Esophagus squamous epithelium (tissue), 5 donors: Measurements from ENCODE around the gene ECSIT. TPM values are rescaled to one million over a fixed set of nuclear protein-coding genes. Genes with fewer than 3 reads are reported as not detected.
"Not testable (repeated sequence)": the region's sequence is repeated elsewhere in the genome, so short reads cannot be mapped to it uniquely, and the experiment has no call there.

Experiments used
- DNase-seq: peaks from one replicate; lab custom pipeline; 2025; lab: John Stamatoyannopoulos, UW
- H3K27ac ChIP-seq, 4 donors: fragments of 200-600 bp; sonication (generic); one replicate each; pipeline ENCODE4 v1.5.1; 2016 to 2019; ENCODE audit warnings: mild to moderate bottlenecking in 1 of 4
- H3K27me3 ChIP-seq, 4 donors: fragments of 200-600 bp; sonication (generic); 1 replicate in 3 of 4; 2 replicates in 1 of 4; pipeline versions ENCODE4 v1.5.1 to v1.6.0; 2017 to 2021; ENCODE audit warnings: antibody characterized with exemption in 1 of 4
- H3K36me3 ChIP-seq, 3 donors: fragments of 200-600 bp; sonication (generic); one replicate each; pipeline ENCODE4 v1.5.1; 2016 to 2019
- H3K4me1 ChIP-seq, 3 donors: fragments of 200-600 bp; sonication (generic); one replicate each; pipeline ENCODE4 v1.5.1; 2017 to 2019
- H3K4me3 ChIP-seq, 4 donors: fragments of 200-600 bp; sonication (generic); 1 replicate in 3 of 4; 2 replicates in 1 of 4; pipeline ENCODE4 v1.5.1; 2016 to 2019; ENCODE audit warnings: mild to moderate bottlenecking in 2 of 4, moderate library complexity in 1 of 4
- H3K9me3 ChIP-seq, 3 donors: fragments of 200-600 bp; sonication (generic); one replicate each; pipeline ENCODE4 v1.5.1; 2016 to 2019
- CTCF ChIP-seq, 6 experiments: fragments of 450-650 bp in 4 of 6; fragments of 200-600 bp in 2 of 6; sonication (generic) in 2 of 6; IDR thresholded peaks; one replicate each; pipeline ENCODE4 v1.5.1; 2016 to 2019; ENCODE audit warnings: antibody characterized with exemption in 6 of 6, mild to moderate bottlenecking in 4 of 6, moderate library complexity in 4 of 6
- POLR2A ChIP-seq, 4 donors: fragments of 450-650 bp; IDR thresholded peaks; one replicate each; pipeline ENCODE4 v1.6.1; 2017; ENCODE audit warnings: antibody characterized with exemption in 4 of 4, mild to moderate bottlenecking in 4 of 4, moderate library complexity in 3 of 4
- WGBS, 2 donors: methylation state at CpG; one replicate each; pipeline ENCODE4 v1.1.5; 2018; 5-methylcytosine and 5-hydroxymethylcytosine counted together
- intact Hi-C: fragments of 100-400 bp; cut with DNase I; formaldehyde crosslinking; loops from one replicate; pipeline ENCODE4 v1.15.0; 2022
- total RNA-seq, 4 donors: library from RNA; depleted of rRNA; stranded (reverse); fragments of >200 nt; gene quantifications; one replicate each; pipeline ENCODE4 v1.1.0, GENCODE V29; 2016
- donor health status: DM: yes; HTN: yes; CAD: no.

Gene ECSIT
- total RNA-seq, 4 donors from 2014 or later: 41.4 to 47.1 (median 43.1) TPM

GRCh38 chr19:11570039-11570462 lies 41.1 kb upstream of the ECSIT start:
- H3K36me3 ChIP-seq: peaks cover 0 to 5% (median 1%) of the 10 kb centered on the region in 3 donors
- DNase-seq: no peak
- intact Hi-C loops: no loop called here
- no peaks in the 10 kb centered on the region for H3K4me1 ChIP-seq
- H3K9me3 ChIP-seq: no peaks in the 10 kb centered on the region
- H3K27ac ChIP-seq: no peak overlapping the region
- WGBS, 2 donors: 28 to 42% methylated on average over 2 to 4 of the region's 5 CpGs
- H3K27me3 ChIP-seq: no peaks in the 10 kb centered on the region
- no peak overlapping the region for H3K4me3 ChIP-seq
- no peak for TF ChIP-seq POLR2A (IDR thresholded peaks at IDR 0.05)
- TF ChIP-seq CTCF (IDR thresholded peaks at IDR 0.05): no peak

GRCh38 chr19:11566164-11566563 lies 37.2 kb upstream of the ECSIT start:
- Histone ChIP-seq H3K4me3 (no peak overlapping the region), H3K36me3 (no peaks in the 10 kb centered on the region), H3K27me3 (no peaks in the 10 kb centered on the region), H3K9me3 (no peaks in the 10 kb centered on the region), H3K4me1 (no peaks in the 10 kb centered on the region), H3K27ac (no peak overlapping the region)
- intact Hi-C loops: no loop called here
- no peak for DNase-seq
- TF ChIP-seq POLR2A (IDR thresholded peaks at IDR 0.05): no peak
- no peak for TF ChIP-seq CTCF (IDR thresholded peaks at IDR 0.05)
- 44 to 81% methylated on average over 2 of the region's 2 CpGs for WGBS, 2 donors

GRCh38 chr19:11565649-11565980 lies 36.7 kb upstream of the ECSIT start:
- H3K9me3 ChIP-seq, H3K27me3 ChIP-seq, H3K36me3 ChIP-seq, H3K27ac ChIP-seq, DNase-seq, H3K4me3 ChIP-seq, intact Hi-C loops, H3K4me1 ChIP-seq: not testable (repeated sequence)
- 62 to 88% methylated on average over 5 of the region's 5 CpGs for WGBS, 2 donors

GRCh38 chr19:11564082-11564807 lies 35.3 kb upstream of the ECSIT start:
- H3K4me3 ChIP-seq, H3K27me3 ChIP-seq, DNase-seq, H3K27ac ChIP-seq, H3K9me3 ChIP-seq, H3K36me3 ChIP-seq, intact Hi-C loops: not testable (repeated sequence)
- 94 to 96% methylated on average over 6 of the region's 6 CpGs for WGBS, 2 donors
- H3K4me1 ChIP-seq: peaks cover 0 to 16% (median 10%) of the 10 kb centered on the region in 3 donors

- Histone ChIP-seq H3K4me3 (no peak overlapping the region), H3K9me3 (no peaks in the 10 kb centered on the region), H3K27ac (no peak overlapping the region), H3K4me1 (peaks cover 0 to 18% (median 10%) of the 10 kb centered on the region in 3 donors), H3K27me3 (no peaks in the 10 kb centered on the region), H3K36me3 (no peaks in the 10 kb centered on the region)
- no peak for DNase-seq
- intact Hi-C loops: no loop called here
- WGBS, 2 donors: 88 to 90% methylated on average over 8 of the region's 8 CpGs
- no peak for TF ChIP-seq POLR2A (IDR thresholded peaks at IDR 0.05)
- TF ChIP-seq CTCF (IDR thresholded peaks at IDR 0.05): no peak
Measured at GRCh38 chr19:11563532-11563931, 34.6 kb upstream of the ECSIT start.

- no peak for DNase-seq
- Histone ChIP-seq H3K4me1 (peaks cover 8 to 42% (median 25%) of the 10 kb centered on the region in 3 donors), H3K27ac (no peak overlapping the region), H3K27me3 (no peaks in the 10 kb centered on the region), H3K36me3 (peaks cover 0 to 11% (median 0%) of the 10 kb centered on the region in 3 donors), H3K9me3 (no peaks in the 10 kb centered on the region), H3K4me3 (peak overlapping the region in 1 of 4 donors; percentile 85)
- TF ChIP-seq POLR2A (IDR thresholded peaks at IDR 0.05): no peak
- TF ChIP-seq CTCF (IDR thresholded peaks at IDR 0.05): peak; percentile 37 to 66 (median 56)
- intact Hi-C loops: no loop called here
- whole genome bisulfite sequencing, 2 donors: 14 to 17% methylated on average over 9 of the region's 9 CpGs
Measured at GRCh38 chr19:11560404-11561051, 31.6 kb upstream of the ECSIT start.
